SK-N-SH treated with all-trans-retinoic acid at 6 μM for 48 hours (cell line): ENCODE measurements around the gene NKD1.

Experiments
- ATAC-seq: fragments of 200-7000 bp; cut with Tn5 transposase; 3 replicates; pipeline ENCODE4 v1.9.1; 2020; ENCODE audit warnings: mild to moderate bottlenecking, moderate library complexity
- BACH2 ChIP-seq: fragments of 250-450 bp; sonication (Bioruptor Pico); IDR thresholded peaks from 2 replicates; pipeline ENCODE4 v1.9.0; 2021; ENCODE audit warnings: mild to moderate bottlenecking, borderline replicate concordance
- CREB5 ChIP-seq: fragments of 250-450 bp; sonication (Bioruptor Pico); IDR thresholded peaks from 2 replicates; pipeline ENCODE4 v1.5.1; 2020; ENCODE audit warnings: low read depth, mild to moderate bottlenecking, moderate library complexity
- CSRNP3 ChIP-seq: fragments of 250-450 bp; sonication (Bioruptor Pico); IDR thresholded peaks from 2 replicates; pipeline ENCODE4 v1.5.1; 2021; ENCODE audit warnings: mild to moderate bottlenecking, moderate library complexity
- ESRRG ChIP-seq: fragments of 250-450 bp; sonication (Bioruptor Pico); IDR thresholded peaks from 2 replicates; pipeline ENCODE4 v1.6.1; 2021; ENCODE audit warnings: mild to moderate bottlenecking
- GLIS3 ChIP-seq: fragments of 250-450 bp; sonication (Bioruptor Pico); IDR thresholded peaks from 2 replicates; pipeline ENCODE4 v1.5.0; 2020; ENCODE audit warnings: mild to moderate bottlenecking, moderate library complexity
- ISL1 ChIP-seq: fragments of 250-450 bp; sonication (Bioruptor Pico); IDR thresholded peaks from 2 replicates; pipeline ENCODE4 v2.1.2; 2022; ENCODE audit warnings: mild to moderate bottlenecking, moderate library complexity
- OSR1 ChIP-seq: fragments of 250-450 bp; sonication (Bioruptor Pico); IDR thresholded peaks from 2 replicates; pipeline ENCODE4 v1.8.0; 2022; ENCODE audit warnings: moderate library complexity, mild to moderate bottlenecking, inconsistent platforms
- PATZ1 ChIP-seq: fragments of 250-450 bp; sonication (Bioruptor Pico); IDR thresholded peaks from 2 replicates; pipeline ENCODE4 v1.8.0; 2020; ENCODE audit warnings: mild to moderate bottlenecking, moderate library complexity, borderline replicate concordance
- POU6F1 ChIP-seq: fragments of 250-450 bp; sonication (Bioruptor Pico); IDR thresholded peaks from 2 replicates; pipeline ENCODE4 v1.8.0; 2021; ENCODE audit warnings: low read depth, mild to moderate bottlenecking, moderate library complexity, borderline replicate concordance
- PPARA ChIP-seq: fragments of 250-450 bp; sonication (Bioruptor Pico); IDR thresholded peaks from 2 replicates; pipeline ENCODE4 v1.5.0; 2020; ENCODE audit warnings: mild to moderate bottlenecking, borderline replicate concordance
- RARB ChIP-seq: fragments of 250-450 bp; sonication (Bioruptor Pico); IDR thresholded peaks from 2 replicates; pipeline ENCODE4 v1.8.0; 2021; ENCODE audit warnings: mild to moderate bottlenecking, moderate library complexity
- SNAI2 ChIP-seq: fragments of 250-450 bp; sonication (Bioruptor Pico); IDR thresholded peaks from 2 replicates; pipeline ENCODE4 v1.5.0; 2020; ENCODE audit warnings: mild to moderate bottlenecking, moderate library complexity
- TCF4 ChIP-seq: fragments of 250-450 bp; sonication (Bioruptor Pico); IDR thresholded peaks from 2 replicates; pipeline ENCODE4 v1.8.0; 2021; ENCODE audit warnings: mild to moderate bottlenecking, moderate library complexity, borderline replicate concordance
- TOX ChIP-seq: fragments of 250-450 bp; sonication (Bioruptor Pico); IDR thresholded peaks from 2 replicates; pipeline ENCODE4 v1.8.0; 2021; ENCODE audit warnings: mild to moderate bottlenecking, moderate library complexity, borderline replicate concordance
- ZC3H10 ChIP-seq: fragments of 250-450 bp; sonication (Bioruptor Pico); IDR thresholded peaks from 2 replicates; pipeline ENCODE4 v1.5.1; 2021; ENCODE audit warnings: mild to moderate bottlenecking, moderate library complexity
- ZFP3 ChIP-seq: fragments of 250-450 bp; sonication (Bioruptor Pico); IDR thresholded peaks from 2 replicates; pipeline ENCODE4 v1.5.0; 2020; ENCODE audit warnings: mild to moderate bottlenecking, moderate library complexity
- ZFP30 ChIP-seq: fragments of 450-650 bp; formaldehyde crosslinking; IDR thresholded peaks from 2 replicates; pipeline ENCODE4 v1.5.0; 2022; ENCODE audit warnings: mild to moderate bottlenecking, moderate library complexity
- ZNF565 ChIP-seq: fragments of 450-650 bp; formaldehyde crosslinking; conservative IDR thresholded peaks from 2 replicates; pipeline ENCODE4 v1.5.0; 2020; ENCODE audit warnings: low read depth, mild to moderate bottlenecking, moderate library complexity
- ZNF70 ChIP-seq: fragments of 450-650 bp; formaldehyde crosslinking; IDR thresholded peaks from 2 replicates; pipeline ENCODE4 v1.5.0; 2020; ENCODE audit warnings: mild to moderate bottlenecking, moderate library complexity
- ZNF8 ChIP-seq: fragments of 450-650 bp; formaldehyde crosslinking; IDR thresholded peaks from 2 replicates; pipeline ENCODE4 v1.5.0; 2020; ENCODE audit warnings: mild to moderate bottlenecking, moderate library complexity

The NKD1 gene

GRCh38 chr16:50570354-50570753, 22.2 kb downstream of the NKD1 start:
- no peak for ATAC-seq
- no peak for TF ChIP-seq POU6F1 (CRISPR knock-in tag)
- TF ChIP-seq ESRRG (CRISPR knock-in tag) = no peak
- no peak for TF ChIP-seq CREB5 (CRISPR knock-in tag)
- TF ChIP-seq ZFP3 (CRISPR knock-in tag) = no peak
- TF ChIP-seq CSRNP3 (CRISPR knock-in tag) = no peak
- no peak for TF ChIP-seq ZC3H10 (CRISPR knock-in tag)
- TF ChIP-seq ISL1 = no peak
- no peak for TF ChIP-seq BACH2
- TF ChIP-seq PPARA (CRISPR knock-in tag) = no peak
- TF ChIP-seq ZNF565 (CRISPR knock-in tag) = no peak
- TF ChIP-seq, all 23 proteins: peak for 0

GRCh38 chr16:50570808-50571598, 22.8 kb downstream of the NKD1 start:
- ATAC-seq = no peak
- TF ChIP-seq RARB (CRISPR knock-in tag) (no peak), TCF4 (CRISPR knock-in tag) (no peak), ZNF8 (CRISPR knock-in tag) (no peak), ISL1 (no peak), ESRRG (CRISPR knock-in tag) (no peak), OSR1 (CRISPR knock-in tag) (no peak)

GRCh38 chr16:50571786-50572185, 23.6 kb downstream of the NKD1 start:
- no peak for ATAC-seq
- no peak for TF ChIP-seq GLIS3 (CRISPR knock-in tag)
- no peak for TF ChIP-seq TCF4 (CRISPR knock-in tag)
- no peak for TF ChIP-seq ESRRG (CRISPR knock-in tag)
- TF ChIP-seq PATZ1 (CRISPR knock-in tag) = no peak
- TF ChIP-seq ZNF8 (CRISPR knock-in tag) = no peak
- no peak for TF ChIP-seq ZNF70
- no peak for TF ChIP-seq BACH2
- no peak for TF ChIP-seq ZNF565 (CRISPR knock-in tag)
- TF ChIP-seq POU6F1 (CRISPR knock-in tag) = no peak
- TF ChIP-seq TOX (CRISPR knock-in tag) = no peak
- TF ChIP-seq SNAI2 (CRISPR knock-in tag) = no peak
- no peak for TF ChIP-seq CREB5 (CRISPR knock-in tag)
- no peak for TF ChIP-seq ZFP30 (CRISPR knock-in tag)
